OCI-LY3 (cell line): ENCODE measurements around the gene MSI2.

Experiments
- H2AFZ ChIP-seq: fragments of 200-600, 300-600 bp; shearing (Covaris generic); 2 replicates; pipeline ENCODE4 v1.6.0; 2014; ENCODE audit warnings: antibody characterized with exemption, low read depth, low read length
- H3K27ac ChIP-seq: fragments of 200-600, 300-600 bp; sonication (generic); 2 replicates; pipeline ENCODE4 v1.5.1; 2014; ENCODE audit warnings: mild to moderate bottlenecking, low read length, moderate library complexity, mixed read lengths
- H3K27me3 ChIP-seq: fragments of 200-600, 300-600 bp; sonication (generic); 2 replicates; pipeline ENCODE4 v1.6.1; 2014; ENCODE audit warnings: low read depth, low read length, mixed read lengths
- H3K36me3 ChIP-seq: fragments of 200-600, 300-600 bp; sonication (generic); replicated peaks from 2 replicates; pipeline ENCODE3; 2014; ENCODE audit warnings: low read depth, low read length, mixed read lengths
- H3K4me1 ChIP-seq: fragments of 300-600, 200-600 bp; sonication (generic); 2 replicates; pipeline ENCODE4 v1.6.1; 2014; ENCODE audit warnings: low read length, mixed read lengths
- H3K4me2 ChIP-seq: fragments of 200-600, 300-600 bp; sonication (generic); 2 replicates; pipeline ENCODE4 v1.6.1; 2014; ENCODE audit warnings: low read length, mixed read lengths
- H3K4me3 ChIP-seq: fragments of 300-600, 200-600 bp; sonication (generic); 2 replicates; pipeline ENCODE4 v1.5.1; 2014; ENCODE audit warnings: antibody characterized with exemption, mild to moderate bottlenecking, low read length, moderate library complexity
- H3K79me2 ChIP-seq: fragments of 300-600, 200-600 bp; shearing (Covaris generic); 2 replicates; pipeline ENCODE4 v1.6.1; 2014; ENCODE audit warnings: mild to moderate bottlenecking, low read length, mixed read lengths
- H3K9ac ChIP-seq: fragments of 300-600, 200-600 bp; shearing (Covaris generic); 2 replicates; pipeline ENCODE4 v1.6.0; 2014; ENCODE audit warnings: mild to moderate bottlenecking, low read length, moderate library complexity
- H3K9me3 ChIP-seq: fragments of 200-600, 300-600 bp; shearing (Covaris generic); 2 replicates; pipeline ENCODE4 v1.6.1; 2014; ENCODE audit warnings: low read length, mixed read lengths; ENCODE audit not compliant: insufficient read depth
- H4K20me1 ChIP-seq: fragments of 200-600, 300-600 bp; sonication (generic); 2 replicates; pipeline ENCODE4 v1.6.1; 2016; ENCODE audit warnings: low read length, mixed read lengths; ENCODE audit not compliant: insufficient read depth
- CTCF ChIP-seq: fragments of 200-600, 300-600 bp; sonication (generic); IDR thresholded peaks from 2 replicates; pipeline ENCODE4 v1.5.1; 2014; ENCODE audit warnings: antibody characterized with exemption, low read length, low read depth
- EZH2phosphoT487 ChIP-seq: fragments of 200-600 bp; shearing (Covaris generic); IDR thresholded peaks from 2 replicates; pipeline ENCODE4 v1.6.1; 2018; ENCODE audit warnings: antibody characterized with exemption, mixed run types, low read depth

Gene MSI2

GRCh38 chr17:57726838-57727237 is 470.5 kb downstream of the MSI2 start:
- peaks cover 16% of the 10 kb centered on the region for H3K4me1 ChIP-seq
- no peak overlapping the region for H3K27ac ChIP-seq
- no peaks in the 10 kb centered on the region for H3K9me3 ChIP-seq
- H3K4me2 ChIP-seq = no peak overlapping the region
- no peak overlapping the region for H3K4me3 ChIP-seq
- H4K20me1 ChIP-seq = no peaks in the 10 kb centered on the region
- no peak overlapping the region for H3K9ac ChIP-seq
- H3K79me2 ChIP-seq = no peaks in the 10 kb centered on the region
- H2AFZ ChIP-seq = no peak overlapping the region
- TF ChIP-seq CTCF = no peak
- peaks cover 17% of the 10 kb centered on the region for H3K27me3 ChIP-seq
- H3K36me3 ChIP-seq = no peaks in the 10 kb centered on the region

- Histone ChIP-seq H3K36me3 (no peaks in the 10 kb centered on the region), H3K4me1 (peaks cover 16% of the 10 kb centered on the region), H3K27ac (no peak overlapping the region)
Observed at GRCh38 chr17:57727630-57728175, 471.4 kb downstream of the MSI2 start.

GRCh38 chr17:57730026-57730701 is 473.8 kb downstream of the MSI2 start:
- Histone ChIP-seq H3K79me2 (no peaks in the 10 kb centered on the region), H3K36me3 (no peaks in the 10 kb centered on the region), H3K4me3 (no peak overlapping the region), H4K20me1 (no peaks in the 10 kb centered on the region), H3K4me1 (peaks cover 14% of the 10 kb centered on the region), H2AFZ (no peak overlapping the region), H3K9ac (no peak overlapping the region), H3K9me3 (no peaks in the 10 kb centered on the region), H3K4me2 (no peak overlapping the region), H3K27ac (no peak overlapping the region), H3K27me3 (peaks cover 25% of the 10 kb centered on the region)
- TF ChIP-seq EZH2phosphoT487 (no peak), CTCF (no peak)

More at GRCh38 chr17:57727630-57728175, 471.4 kb downstream of the MSI2 start:
- H3K79me2 ChIP-seq = no peaks in the 10 kb centered on the region
- H2AFZ ChIP-seq = no peak overlapping the region
- peaks cover 21% of the 10 kb centered on the region for H3K27me3 ChIP-seq
- no peaks in the 10 kb centered on the region for H3K9me3 ChIP-seq
- no peak overlapping the region for H3K4me2 ChIP-seq
- no peak overlapping the region for H3K9ac ChIP-seq
- no peak for TF ChIP-seq CTCF
- no peak for TF ChIP-seq EZH2phosphoT487
- H4K20me1 ChIP-seq = no peaks in the 10 kb centered on the region
- H3K4me3 ChIP-seq = no peak overlapping the region

GRCh38 chr17:57732062-57732461 is 475.7 kb downstream of the MSI2 start:
- no peak for TF ChIP-seq CTCF
- no peak for TF ChIP-seq EZH2phosphoT487
- Histone ChIP-seq H3K4me1 (peaks cover 23% of the 10 kb centered on the region), H3K27me3 (peaks cover 18% of the 10 kb centered on the region), H3K9ac (no peak overlapping the region), H4K20me1 (no peaks in the 10 kb centered on the region), H3K4me2 (no peak overlapping the region), H3K4me3 (no peak overlapping the region), H3K79me2 (no peaks in the 10 kb centered on the region), H3K27ac (no peak overlapping the region), H2AFZ (no peak overlapping the region), H3K36me3 (no peaks in the 10 kb centered on the region), H3K9me3 (no peaks in the 10 kb centered on the region)
